ENCODE measurements around the gene LRRC2.

Gene LRRC2

GRCh38 chr3:46609944-46610722 lies 44.0 kb upstream of the LRRC2 start:
- Mint-ChIP-seq H3K27me3 (ENCODE audit: low read depth) (peaks cover 21% of the 10 kb centered on the region), H3K27ac (peak overlapping the region in 2 of 3 experiments; percentile 38 to 61), H3K4me3 (no peak overlapping the region), H3K36me3 (ENCODE audit: low read depth) (no peaks in the 10 kb centered on the region), H3K9me3 (no peaks in the 10 kb centered on the region), H3K4me1 (peaks cover 15% of the 10 kb centered on the region)
- no peak for TF ChIP-seq CTCF (IDR thresholded peaks at IDR 0.05; ENCODE audit: unreplicated experiment in 3 of 3)

GRCh38 chr3:46609212-46609721 lies 43.2 kb upstream of the LRRC2 start:
- no peak overlapping the region for H3K4me3 Mint-ChIP-seq
- no peaks in the 10 kb centered on the region for H3K36me3 Mint-ChIP-seq (ENCODE audit: low read depth)
- peaks cover 15% of the 10 kb centered on the region for H3K4me1 Mint-ChIP-seq
- H3K27ac Mint-ChIP-seq, result peak overlapping the region in 2 of 3 experiments; percentile 38 to 61
- no peaks in the 10 kb centered on the region for H3K9me3 Mint-ChIP-seq
- H3K27me3 Mint-ChIP-seq (ENCODE audit: low read depth), result peaks cover 20% of the 10 kb centered on the region
- no peak for TF ChIP-seq CTCF (IDR thresholded peaks at IDR 0.05; ENCODE audit: unreplicated experiment in 3 of 3)

DNA sequence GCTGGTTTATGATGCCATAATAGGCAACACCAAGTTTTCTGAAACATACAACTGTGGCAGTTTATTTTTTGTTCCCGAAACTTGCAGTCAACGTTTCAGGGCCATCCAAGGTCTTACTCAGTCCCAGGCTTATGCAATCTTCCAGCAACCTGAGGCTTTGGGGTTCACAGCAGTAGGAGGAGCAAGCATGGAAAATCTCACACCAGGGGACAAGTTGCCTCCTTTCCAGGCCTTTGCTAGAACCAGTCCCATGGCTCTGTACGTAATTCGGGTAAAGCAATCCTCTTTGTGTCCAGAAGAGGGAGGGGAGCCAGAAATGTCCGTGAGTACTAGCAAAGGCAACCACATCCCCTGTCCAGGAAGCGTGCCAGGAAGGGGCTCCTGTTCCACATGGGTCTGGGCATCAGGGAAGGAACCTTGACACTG lies 41.5 kb upstream of the LRRC2 start:
- Mint-ChIP-seq H3K27me3 (ENCODE audit: low read depth) (peaks cover 18% of the 10 kb centered on the region), H3K4me1 (peaks cover 18% of the 10 kb centered on the region), H3K9me3 (no peaks in the 10 kb centered on the region), H3K4me3 (no peak overlapping the region), H3K36me3 (ENCODE audit: low read depth) (no peaks in the 10 kb centered on the region), H3K27ac (no peak overlapping the region)
- TF ChIP-seq CTCF (IDR thresholded peaks at IDR 0.05; ENCODE audit: unreplicated experiment in 3 of 3), result peak in 1 of 3 experiments; percentile 19

DNA sequence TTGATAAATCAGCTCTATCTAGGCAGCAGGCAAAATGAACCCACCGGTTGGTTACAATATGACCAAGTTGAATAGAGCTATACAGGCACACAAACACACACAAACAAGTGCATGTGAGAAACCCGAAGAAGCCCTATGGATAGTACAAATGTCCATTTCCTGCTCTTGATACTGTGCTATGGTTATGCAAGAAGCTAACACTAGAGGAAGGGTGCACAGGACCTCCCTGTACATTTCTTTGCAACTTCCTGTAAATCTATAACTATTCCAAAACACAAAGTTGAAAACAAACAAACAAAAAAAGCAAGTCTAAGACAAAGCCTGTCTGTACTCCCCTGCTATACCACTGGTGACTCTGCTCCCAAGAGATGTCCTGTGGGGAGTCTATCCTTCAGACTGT lies 38.0 kb upstream of the LRRC2 start:
- H3K4me3 Mint-ChIP-seq, result no peak overlapping the region
- H3K9me3 Mint-ChIP-seq, result no peaks in the 10 kb centered on the region
- peak overlapping the region in 2 of 3 experiments; percentile 8 to 16 for H3K27ac Mint-ChIP-seq
- peaks cover 5% of the 10 kb centered on the region for H3K4me1 Mint-ChIP-seq
- TF ChIP-seq CTCF (IDR thresholded peaks at IDR 0.05; ENCODE audit: unreplicated experiment in 3 of 3), result no peak
- H3K27me3 Mint-ChIP-seq (ENCODE audit: low read depth), result peaks cover 18% of the 10 kb centered on the region
- H3K36me3 Mint-ChIP-seq (ENCODE audit: low read depth), result no peaks in the 10 kb centered on the region

- peaks cover 20% of the 10 kb centered on the region for H3K27me3 Mint-ChIP-seq (ENCODE audit: low read depth)
- no peak overlapping the region for H3K4me3 Mint-ChIP-seq
- no peaks in the 10 kb centered on the region for H3K36me3 Mint-ChIP-seq (ENCODE audit: low read depth)
- TF ChIP-seq CTCF (IDR thresholded peaks at IDR 0.05; ENCODE audit: unreplicated experiment in 3 of 3), result no peak
- H3K27ac Mint-ChIP-seq, result peak overlapping the region; percentile 8 to 28 (median 16)
- H3K4me1 Mint-ChIP-seq, result peaks cover 5% of the 10 kb centered on the region
- no peaks in the 10 kb centered on the region for H3K9me3 Mint-ChIP-seq
These were observed 37.4 kb upstream of the LRRC2 start for GRCh38 chr3:46603446-46604046.
